Measurements from ENCODE around the gene DOK4.

The DOK4 gene

DNA sequence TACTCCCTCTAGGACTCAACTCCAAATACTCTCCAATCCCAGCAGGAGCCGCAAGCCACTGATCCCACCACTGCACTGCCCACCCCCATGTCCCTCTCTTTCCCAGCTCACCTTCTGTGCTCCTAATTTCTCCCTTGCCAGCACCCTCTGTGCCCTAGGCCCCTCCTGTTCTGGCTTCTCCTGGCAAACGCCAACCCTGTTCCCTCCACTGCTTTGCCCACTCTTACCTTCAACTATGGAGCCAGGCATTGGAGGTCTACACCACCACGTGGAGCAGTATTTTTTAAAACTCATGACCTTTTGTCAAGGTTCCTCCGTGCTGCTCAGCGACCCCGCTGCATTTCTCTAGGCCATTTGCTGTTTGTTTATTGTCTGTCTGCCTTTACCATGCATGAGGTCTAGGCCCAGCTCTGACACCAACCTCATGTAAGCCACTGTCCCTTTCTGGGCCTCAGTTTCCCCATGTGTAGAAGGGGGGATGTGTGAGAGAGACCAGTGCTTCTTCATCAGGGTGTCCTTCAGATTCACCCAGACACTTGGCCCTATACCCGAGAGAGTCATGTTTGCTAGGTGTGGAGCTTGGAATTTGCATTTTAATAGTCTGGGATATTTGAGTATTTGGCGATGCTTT lies 45.5 kb upstream of the DOK4 start:
- TF ChIP-seq, protein P1, sequence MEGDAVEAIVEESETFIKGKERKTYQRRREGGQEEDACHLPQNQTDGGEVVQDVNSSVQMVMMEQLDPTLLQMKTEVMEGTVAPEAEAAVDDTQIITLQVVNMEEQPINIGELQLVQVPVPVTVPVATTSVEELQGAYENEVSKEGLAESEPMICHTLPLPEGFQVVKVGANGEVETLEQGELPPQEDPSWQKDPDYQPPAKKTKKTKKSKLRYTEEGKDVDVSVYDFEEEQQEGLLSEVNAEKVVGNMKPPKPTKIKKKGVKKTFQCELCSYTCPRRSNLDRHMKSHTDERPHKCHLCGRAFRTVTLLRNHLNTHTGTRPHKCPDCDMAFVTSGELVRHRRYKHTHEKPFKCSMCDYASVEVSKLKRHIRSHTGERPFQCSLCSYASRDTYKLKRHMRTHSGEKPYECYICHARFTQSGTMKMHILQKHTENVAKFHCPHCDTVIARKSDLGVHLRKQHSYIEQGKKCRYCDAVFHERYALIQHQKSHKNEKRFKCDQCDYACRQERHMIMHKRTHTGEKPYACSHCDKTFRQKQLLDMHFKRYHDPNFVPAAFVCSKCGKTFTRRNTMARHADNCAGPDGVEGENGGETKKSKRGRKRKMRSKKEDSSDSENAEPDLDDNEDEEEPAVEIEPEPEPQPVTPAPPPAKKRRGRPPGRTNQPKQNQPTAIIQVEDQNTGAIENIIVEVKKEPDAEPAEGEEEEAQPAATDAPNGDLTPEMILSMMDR (IDR thresholded peaks at IDR 0.05; ENCODE audit: borderline replicate concordance, insufficient read depth, low read depth, low read length): no peak
- no peak overlapping the region for H3K4me3 ChIP-seq (ENCODE audit: low read depth, low read length)

DNA sequence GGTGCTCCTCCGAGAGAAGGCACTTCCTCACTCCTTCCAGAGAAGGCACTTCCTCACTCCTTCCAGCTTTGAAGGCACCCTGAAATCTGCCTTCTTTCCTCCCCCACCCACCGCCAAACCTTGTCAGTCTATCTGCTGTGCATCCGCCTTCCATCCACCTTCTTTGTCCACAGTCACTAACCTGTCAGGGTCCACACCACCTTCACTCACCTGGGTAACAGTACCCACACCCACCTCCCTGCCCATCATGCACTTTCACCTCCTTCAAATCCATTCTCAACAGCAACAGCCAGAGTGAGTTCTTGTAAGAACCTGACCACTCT lies 44.9 kb upstream of the DOK4 start:
- H3K4me3 ChIP-seq (ENCODE audit: low read depth, low read length): no peak overlapping the region
- TF ChIP-seq, protein P1 (IDR thresholded peaks at IDR 0.05; ENCODE audit: borderline replicate concordance, insufficient read depth, low read depth, low read length): no peak

DNA sequence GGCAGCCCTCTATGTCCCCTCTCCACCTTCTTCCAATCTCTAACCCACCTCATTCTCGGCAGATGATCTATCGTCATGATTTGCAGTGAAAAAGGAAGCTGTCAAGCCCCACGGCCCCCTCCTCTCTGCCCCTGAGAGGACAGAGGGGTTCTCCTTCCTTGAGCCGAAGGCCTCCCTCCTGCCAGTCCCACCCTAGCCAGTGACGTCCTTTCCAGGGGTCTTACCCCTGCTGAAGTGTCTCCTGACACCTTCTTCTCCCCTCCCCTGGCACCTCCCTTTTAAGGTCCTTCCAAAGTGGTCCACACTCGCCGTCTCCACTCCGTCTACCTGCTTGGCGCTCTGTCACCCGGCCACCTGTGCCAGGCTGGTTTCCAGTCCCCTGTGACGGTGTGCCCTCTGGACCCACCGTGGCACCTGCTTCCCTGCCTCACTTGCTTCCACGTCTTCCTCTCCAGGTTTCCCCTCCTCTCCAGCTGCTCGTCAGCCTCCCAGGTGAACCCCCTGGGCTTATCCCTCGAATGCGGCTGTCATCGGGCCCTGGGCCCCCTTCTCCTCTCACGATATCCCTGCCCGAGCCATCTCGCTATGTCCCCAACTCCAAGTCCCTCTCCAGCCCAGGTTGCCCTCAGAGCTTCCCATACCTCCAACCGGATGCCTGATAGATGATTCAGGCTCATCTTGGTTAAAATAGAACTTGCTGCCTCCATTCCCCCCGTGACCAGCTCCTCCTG lies 44.4 kb upstream of the DOK4 start:
- TF ChIP-seq, protein P1 (IDR thresholded peaks at IDR 0.05; ENCODE audit: borderline replicate concordance, insufficient read depth, low read depth, low read length): no peak
- H3K4me3 ChIP-seq (ENCODE audit: low read depth, low read length): no peak overlapping the region

DNA sequence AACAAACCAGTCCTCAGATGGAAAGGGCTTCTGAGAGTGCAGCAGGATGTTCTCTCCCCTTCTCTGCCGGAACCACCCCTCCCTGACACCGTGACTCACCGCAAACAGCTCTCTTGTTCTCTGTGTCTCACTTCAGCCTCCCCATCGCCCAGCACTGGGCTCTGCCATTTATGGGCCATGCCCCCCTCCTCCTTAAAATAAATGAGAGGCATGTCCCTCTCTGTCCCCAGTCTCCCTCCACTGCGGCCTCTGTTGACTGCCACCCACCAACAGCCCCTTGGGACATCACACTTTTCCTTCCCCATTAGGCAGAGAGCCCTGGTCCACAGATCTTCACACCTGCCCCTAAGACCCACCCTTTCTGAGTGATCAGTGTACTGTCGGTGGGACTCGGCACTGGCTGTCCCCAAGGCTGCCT lies 43.8 kb upstream of the DOK4 start:
- TF ChIP-seq, protein P1 (IDR thresholded peaks at IDR 0.05; ENCODE audit: borderline replicate concordance, insufficient read depth, low read depth, low read length): no peak
- H3K4me3 ChIP-seq (ENCODE audit: low read depth, low read length): no peak overlapping the region

DNA sequence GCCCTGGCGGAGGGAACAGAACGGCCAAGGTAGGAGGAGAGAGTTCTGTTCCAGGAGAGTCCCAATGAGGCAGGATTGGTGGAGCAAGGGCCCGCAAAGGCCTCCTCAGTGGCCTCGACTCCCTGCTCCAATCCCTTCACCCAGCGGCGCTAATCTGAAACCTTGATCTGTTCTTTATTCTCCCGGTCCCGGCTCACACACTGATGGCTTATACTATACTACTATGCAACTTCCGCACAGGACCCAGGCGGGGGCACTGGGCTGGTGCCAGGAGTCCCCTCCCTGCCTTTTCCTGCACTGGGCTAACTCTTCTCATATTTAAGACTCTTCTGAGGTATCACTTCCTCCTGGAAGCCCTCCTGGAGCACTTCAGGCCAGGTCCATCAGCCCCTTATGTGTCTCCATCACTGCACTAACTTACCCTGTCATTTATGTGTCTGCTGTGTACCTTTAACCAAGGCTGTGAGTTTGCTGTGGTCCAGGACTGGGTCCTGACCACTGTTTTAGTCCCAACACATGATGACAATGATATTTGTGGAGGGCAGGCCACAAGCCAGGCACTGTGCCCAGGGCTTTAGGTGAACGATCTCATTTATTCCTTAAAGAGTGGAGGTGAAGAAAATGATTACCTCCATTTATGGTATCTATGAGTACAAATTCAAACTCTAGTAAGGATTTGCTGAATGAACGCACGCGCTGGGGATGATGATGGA lies 43.3 kb upstream of the DOK4 start:
- TF ChIP-seq, protein P1 (IDR thresholded peaks at IDR 0.05; ENCODE audit: borderline replicate concordance, insufficient read depth, low read depth, low read length): no peak
- no peak overlapping the region for H3K4me3 ChIP-seq (ENCODE audit: low read depth, low read length)

DNA sequence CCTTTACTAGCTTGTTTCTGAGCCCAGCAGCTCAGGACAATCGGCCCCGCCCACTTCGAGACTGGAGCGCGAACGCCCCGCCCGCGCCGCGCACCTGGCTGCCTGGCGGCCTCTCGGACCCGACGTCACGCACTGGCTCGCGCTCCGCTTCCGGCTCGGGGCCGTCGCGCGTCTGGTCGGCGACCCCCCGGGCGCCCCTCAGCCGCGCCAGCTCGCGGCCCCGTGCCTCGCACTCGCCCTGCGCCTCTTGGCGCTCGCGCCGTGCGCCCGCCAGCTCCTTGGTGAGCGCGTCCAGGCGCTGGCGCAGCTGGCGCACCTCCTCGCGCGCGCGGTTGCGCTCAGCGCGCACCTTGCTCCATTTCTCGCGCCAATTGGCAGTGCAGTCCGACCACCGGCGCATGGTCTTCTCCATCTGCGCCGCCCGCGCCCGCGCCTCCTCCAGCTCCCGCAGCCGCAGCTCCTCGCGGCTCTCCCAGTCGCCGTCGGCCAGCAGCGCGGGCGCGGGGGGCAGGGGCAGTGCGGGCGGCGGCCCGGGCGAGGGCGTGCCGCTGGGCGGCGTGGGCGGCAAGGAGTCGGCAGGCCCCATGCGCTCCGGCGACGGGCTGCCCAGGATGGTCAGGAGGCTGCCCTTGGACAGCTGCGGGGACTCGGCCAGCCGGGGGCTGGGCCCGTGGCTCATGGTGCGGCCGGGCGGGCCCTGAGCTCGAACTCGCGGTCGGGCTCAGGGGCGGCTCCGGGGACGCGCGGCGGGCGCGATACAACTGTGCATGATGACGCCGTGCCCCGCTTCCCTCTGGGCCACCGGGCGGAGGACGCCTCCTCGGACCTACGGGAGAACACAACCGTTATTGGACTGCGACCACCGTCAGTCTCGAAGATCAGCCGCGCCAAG lies 42.5 kb upstream of the DOK4 start:
- H3K4me3 ChIP-seq (ENCODE audit: low read depth, low read length): no peak overlapping the region
- TF ChIP-seq, protein P1 (IDR thresholded peaks at IDR 0.05; ENCODE audit: borderline replicate concordance, insufficient read depth, low read depth, low read length): no peak
